Measurements from ENCODE around the gene XPO4. TPM values are rescaled to one million over a fixed set of nuclear protein-coding genes. Genes with fewer than 3 reads are reported as not detected.

XPO4 gene
- total RNA-seq, 1 experiment from 2014 or later: 34.9 TPM

DNA sequence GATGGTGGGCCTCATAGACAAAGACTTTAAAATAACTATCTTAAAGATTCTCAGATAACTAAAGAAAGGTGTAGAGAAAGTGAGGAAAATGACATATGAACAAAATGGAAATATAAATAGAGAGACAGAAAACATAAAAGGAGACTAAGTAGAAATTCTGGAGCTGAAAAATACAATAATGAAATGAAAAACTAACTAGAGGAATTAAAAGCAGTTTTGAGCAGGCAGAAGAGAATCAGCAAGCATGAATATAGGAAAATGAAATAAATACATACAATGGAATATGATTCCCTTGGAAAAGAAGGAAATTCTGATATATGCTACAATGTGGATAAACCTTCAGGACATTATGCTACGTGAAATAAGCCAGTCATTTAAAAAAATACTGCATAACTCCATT is 132.7 kb downstream of the XPO4 start:
- H3K27me3 Mint-ChIP-seq (ENCODE audit: low read depth): no peaks in the 10 kb centered on the region

DNA sequence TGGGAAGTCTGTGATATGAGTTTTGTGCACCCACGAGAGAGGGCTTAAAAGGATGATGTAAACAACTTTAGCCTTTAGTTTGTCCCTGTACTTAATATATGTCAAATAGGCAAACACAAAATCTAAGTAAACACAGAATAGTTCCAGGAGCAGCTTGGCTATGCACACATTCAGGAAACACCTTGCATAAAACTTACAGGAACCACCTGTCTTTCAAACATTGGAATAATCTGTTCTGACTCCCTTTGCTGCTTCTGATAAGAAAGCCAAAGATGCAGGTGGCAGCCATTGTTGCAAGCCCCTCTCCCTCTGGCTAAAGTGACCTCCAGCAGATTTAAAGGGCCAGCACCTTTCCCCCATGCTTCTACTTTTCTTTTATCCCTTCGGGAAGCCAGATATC is 133.5 kb downstream of the XPO4 start:
- ATAC-seq: no peak
- no peak for DNase-seq (ENCODE audit: low spot score)
- H3K9me3 Mint-ChIP-seq: peaks cover 22% of the 10 kb centered on the region
- TF ChIP-seq ATF1 (CRISPR knock-in tag; IDR thresholded peaks at IDR 0.05) (no peak), EMX1 (CRISPR knock-in tag; IDR thresholded peaks at IDR 0.05) (no peak)
- TF ChIP-seq, protein P1, sequence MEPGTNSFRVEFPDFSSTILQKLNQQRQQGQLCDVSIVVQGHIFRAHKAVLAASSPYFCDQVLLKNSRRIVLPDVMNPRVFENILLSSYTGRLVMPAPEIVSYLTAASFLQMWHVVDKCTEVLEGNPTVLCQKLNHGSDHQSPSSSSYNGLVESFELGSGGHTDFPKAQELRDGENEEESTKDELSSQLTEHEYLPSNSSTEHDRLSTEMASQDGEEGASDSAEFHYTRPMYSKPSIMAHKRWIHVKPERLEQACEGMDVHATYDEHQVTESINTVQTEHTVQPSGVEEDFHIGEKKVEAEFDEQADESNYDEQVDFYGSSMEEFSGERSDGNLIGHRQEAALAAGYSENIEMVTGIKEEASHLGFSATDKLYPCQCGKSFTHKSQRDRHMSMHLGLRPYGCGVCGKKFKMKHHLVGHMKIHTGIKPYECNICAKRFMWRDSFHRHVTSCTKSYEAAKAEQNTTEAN (CRISPR knock-in tag; IDR thresholded peaks at IDR 0.05): no peak
- ChIA-PET CTCF (no interaction called here), POLR2A (no interaction called here)
- no peak overlapping the region for H3K27ac Mint-ChIP-seq
- no peaks in the 10 kb centered on the region for H3K27me3 Mint-ChIP-seq (ENCODE audit: low read depth)
- no peak overlapping the region for H3K4me3 Mint-ChIP-seq
- peaks cover 16% of the 10 kb centered on the region for H3K36me3 Mint-ChIP-seq
- peaks cover 22% of the 10 kb centered on the region for H3K4me1 Mint-ChIP-seq

More for the DNA sequence above, 132.7 kb downstream of the XPO4 start:
- TF ChIP-seq FOXJ3 (CRISPR knock-in tag; IDR thresholded peaks at IDR 0.05; ENCODE audit: borderline replicate concordance): no peak
- TF ChIP-seq ATF1 (CRISPR knock-in tag; IDR thresholded peaks at IDR 0.05): no peak
- no peak for TF ChIP-seq NR3C1 (CRISPR knock-in tag; conservative IDR thresholded peaks at IDR 0.05; ENCODE audit: low read depth)
- no peak for TF ChIP-seq ZBTB21 (CRISPR knock-in tag; IDR thresholded peaks at IDR 0.05; ENCODE audit: borderline replicate concordance)
- TF ChIP-seq CREM (CRISPR knock-in tag; IDR thresholded peaks at IDR 0.05): no peak
- TF ChIP-seq ZNF263 (CRISPR knock-in tag; IDR thresholded peaks at IDR 0.05; ENCODE audit: low read depth): no peak
- TF ChIP-seq, protein P1 (CRISPR knock-in tag; IDR thresholded peaks at IDR 0.05): no peak
- TF ChIP-seq TCF7 (CRISPR knock-in tag; IDR thresholded peaks at IDR 0.05; ENCODE audit: low read depth): no peak
- TF ChIP-seq, protein P2, sequence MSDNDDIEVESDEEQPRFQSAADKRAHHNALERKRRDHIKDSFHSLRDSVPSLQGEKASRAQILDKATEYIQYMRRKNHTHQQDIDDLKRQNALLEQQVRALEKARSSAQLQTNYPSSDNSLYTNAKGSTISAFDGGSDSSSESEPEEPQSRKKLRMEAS (CRISPR knock-in tag; IDR thresholded peaks at IDR 0.05): no peak
- TF ChIP-seq ETV6 (CRISPR knock-in tag; IDR thresholded peaks at IDR 0.05): no peak
- no peak for TF ChIP-seq PRRX2 (CRISPR knock-in tag; IDR thresholded peaks at IDR 0.05)
- TF ChIP-seq, protein P3, sequence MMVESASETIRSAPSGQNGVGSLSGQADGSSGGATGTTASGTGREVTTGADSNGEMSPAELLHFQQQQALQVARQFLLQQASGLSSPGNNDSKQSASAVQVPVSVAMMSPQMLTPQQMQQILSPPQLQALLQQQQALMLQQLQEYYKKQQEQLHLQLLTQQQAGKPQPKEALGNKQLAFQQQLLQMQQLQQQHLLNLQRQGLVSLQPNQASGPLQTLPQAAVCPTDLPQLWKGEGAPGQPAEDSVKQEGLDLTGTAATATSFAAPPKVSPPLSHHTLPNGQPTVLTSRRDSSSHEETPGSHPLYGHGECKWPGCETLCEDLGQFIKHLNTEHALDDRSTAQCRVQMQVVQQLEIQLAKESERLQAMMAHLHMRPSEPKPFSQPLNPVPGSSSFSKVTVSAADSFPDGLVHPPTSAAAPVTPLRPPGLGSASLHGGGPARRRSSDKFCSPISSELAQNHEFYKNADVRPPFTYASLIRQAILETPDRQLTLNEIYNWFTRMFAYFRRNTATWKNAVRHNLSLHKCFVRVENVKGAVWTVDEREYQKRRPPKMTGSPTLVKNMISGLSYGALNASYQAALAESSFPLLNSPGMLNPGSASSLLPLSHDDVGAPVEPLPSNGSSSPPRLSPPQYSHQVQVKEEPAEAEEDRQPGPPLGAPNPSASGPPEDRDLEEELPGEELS (CRISPR knock-in tag; IDR thresholded peaks at IDR 0.05): no peak
- no peak for TF ChIP-seq NFE2L1 (CRISPR knock-in tag; IDR thresholded peaks at IDR 0.05)
- CTCF ChIA-PET: interaction anchor here (0.7 kb wide), 1 partner anchor 334 kb away, joined by 3 read pairs; no protein-coding TSS in a partner anchor
- DNase-seq (ENCODE audit: low spot score) (no peak), ATAC-seq (no peak)
- POLR2A ChIA-PET: no interaction called here
- H3K4me1 Mint-ChIP-seq: peaks cover 22% of the 10 kb centered on the region
- H3K9me3 Mint-ChIP-seq: peaks cover 22% of the 10 kb centered on the region
- H3K27ac Mint-ChIP-seq: no peak overlapping the region
- no peak overlapping the region for H3K4me3 Mint-ChIP-seq
- peaks cover 16% of the 10 kb centered on the region for H3K36me3 Mint-ChIP-seq

DNA sequence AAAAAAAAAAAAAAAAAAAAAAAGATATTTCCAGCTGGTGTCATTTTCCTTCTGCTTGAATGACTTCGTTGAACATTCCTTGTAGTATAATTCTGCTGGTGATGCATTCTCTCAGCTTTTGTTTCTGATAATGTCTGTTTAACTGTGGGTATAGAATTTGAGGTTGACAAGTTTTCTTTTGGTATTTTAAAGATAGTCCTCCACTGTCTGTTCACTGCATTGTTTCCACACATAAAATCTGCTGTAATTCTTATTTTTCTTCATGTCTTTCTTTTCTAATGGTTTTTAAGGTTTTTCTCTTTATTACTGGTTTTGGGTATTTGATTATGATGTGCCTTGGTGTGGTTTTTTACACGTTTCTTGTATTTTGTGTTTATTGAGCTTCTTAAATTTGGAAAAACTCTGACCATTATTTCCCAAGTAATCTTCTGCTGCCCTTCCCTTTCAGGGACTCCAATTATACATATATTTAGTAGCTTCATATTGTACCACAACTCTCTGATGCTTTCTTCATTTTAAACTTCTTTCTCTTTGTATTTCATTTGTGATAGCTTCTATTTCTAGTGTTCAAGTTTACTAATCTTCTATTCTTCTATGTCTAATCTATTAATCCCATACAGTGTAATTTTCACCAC is 135.1 kb downstream of the XPO4 start:
- H3K4me1 Mint-ChIP-seq: peaks cover 19% of the 10 kb centered on the region
- peaks cover 16% of the 10 kb centered on the region for H3K36me3 Mint-ChIP-seq
- ChIA-PET CTCF (interaction anchor here (0.7 to 1.0 kb wide), 2 partner anchors 20 to 275 kb away, joined by 3 to 6 read pairs; no protein-coding TSS in a partner anchor), POLR2A (interaction anchor here (0.7 kb wide), 1 partner anchor 70 kb away, joined by 8 read pairs; no protein-coding TSS in a partner anchor)
- H3K27ac Mint-ChIP-seq: no peak overlapping the region
- H3K27me3 Mint-ChIP-seq (ENCODE audit: low read depth): no peaks in the 10 kb centered on the region
- no peak overlapping the region for H3K4me3 Mint-ChIP-seq
- DNase-seq (ENCODE audit: low spot score) (no peak), ATAC-seq (no peak)
- H3K9me3 Mint-ChIP-seq: peaks cover 22% of the 10 kb centered on the region
- no peak for TF ChIP-seq SMAD4 (CRISPR knock-in tag; IDR thresholded peaks at IDR 0.05)
- TF ChIP-seq HMGA2 (CRISPR knock-in tag; IDR thresholded peaks at IDR 0.05): no peak
- TF ChIP-seq, protein P4, sequence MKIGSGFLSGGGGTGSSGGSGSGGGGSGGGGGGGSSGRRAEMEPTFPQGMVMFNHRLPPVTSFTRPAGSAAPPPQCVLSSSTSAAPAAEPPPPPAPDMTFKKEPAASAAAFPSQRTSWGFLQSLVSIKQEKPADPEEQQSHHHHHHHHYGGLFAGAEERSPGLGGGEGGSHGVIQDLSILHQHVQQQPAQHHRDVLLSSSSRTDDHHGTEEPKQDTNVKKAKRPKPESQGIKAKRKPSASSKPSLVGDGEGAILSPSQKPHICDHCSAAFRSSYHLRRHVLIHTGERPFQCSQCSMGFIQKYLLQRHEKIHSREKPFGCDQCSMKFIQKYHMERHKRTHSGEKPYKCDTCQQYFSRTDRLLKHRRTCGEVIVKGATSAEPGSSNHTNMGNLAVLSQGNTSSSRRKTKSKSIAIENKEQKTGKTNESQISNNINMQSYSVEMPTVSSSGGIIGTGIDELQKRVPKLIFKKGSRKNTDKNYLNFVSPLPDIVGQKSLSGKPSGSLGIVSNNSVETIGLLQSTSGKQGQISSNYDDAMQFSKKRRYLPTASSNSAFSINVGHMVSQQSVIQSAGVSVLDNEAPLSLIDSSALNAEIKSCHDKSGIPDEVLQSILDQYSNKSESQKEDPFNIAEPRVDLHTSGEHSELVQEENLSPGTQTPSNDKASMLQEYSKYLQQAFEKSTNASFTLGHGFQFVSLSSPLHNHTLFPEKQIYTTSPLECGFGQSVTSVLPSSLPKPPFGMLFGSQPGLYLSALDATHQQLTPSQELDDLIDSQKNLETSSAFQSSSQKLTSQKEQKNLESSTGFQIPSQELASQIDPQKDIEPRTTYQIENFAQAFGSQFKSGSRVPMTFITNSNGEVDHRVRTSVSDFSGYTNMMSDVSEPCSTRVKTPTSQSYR (CRISPR knock-in tag; IDR thresholded peaks at IDR 0.05): no peak
- TF ChIP-seq ZNF232 (CRISPR knock-in tag; IDR thresholded peaks at IDR 0.05): no peak
- no peak for TF ChIP-seq ZNF263 (CRISPR knock-in tag; IDR thresholded peaks at IDR 0.05; ENCODE audit: low read depth)
- TF ChIP-seq, protein P3 (CRISPR knock-in tag; IDR thresholded peaks at IDR 0.05): no peak
- TF ChIP-seq, protein P5, sequence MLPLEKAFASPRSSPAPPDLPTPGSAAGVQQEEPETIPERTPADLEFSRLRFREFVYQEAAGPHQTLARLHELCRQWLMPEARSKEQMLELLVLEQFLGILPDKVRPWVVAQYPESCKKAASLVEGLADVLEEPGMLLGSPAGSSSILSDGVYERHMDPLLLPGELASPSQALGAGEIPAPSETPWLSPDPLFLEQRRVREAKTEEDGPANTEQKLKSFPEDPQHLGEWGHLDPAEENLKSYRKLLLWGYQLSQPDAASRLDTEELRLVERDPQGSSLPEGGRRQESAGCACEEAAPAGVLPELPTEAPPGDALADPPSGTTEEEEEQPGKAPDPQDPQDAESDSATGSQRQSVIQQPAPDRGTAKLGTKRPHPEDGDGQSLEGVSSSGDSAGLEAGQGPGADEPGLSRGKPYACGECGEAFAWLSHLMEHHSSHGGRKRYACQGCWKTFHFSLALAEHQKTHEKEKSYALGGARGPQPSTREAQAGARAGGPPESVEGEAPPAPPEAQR (CRISPR knock-in tag; IDR thresholded peaks at IDR 0.05): no peak
- TF ChIP-seq SP1 (CRISPR knock-in tag; conservative IDR thresholded peaks at IDR 0.05): no peak

Measured in WTC11 (cell line).